C1 segment of cervical spinal cord (tissue), 14 donors: ENCODE measurements around the gene SP140.

ENCODE experiments used
- DNase-seq, 14 donors: peaks; one replicate each; lab custom pipeline; 2025; lab: John Stamatoyannopoulos, UW

Gene SP140

GRCh38 chr2:230362030-230362691 is 136.6 kb downstream of the SP140 start:
- no peak for DNase-seq
